HG02588 (cell line): ENCODE measurements around the gene CDKAL1.

ENCODE experiments used
- ATAC-seq: cut with Tn5 transposase; IDR thresholded peaks from one replicate; pipeline ENCODE4 v1.9.1; 2021; ENCODE audit warnings: mild to moderate bottlenecking, moderate library complexity; ENCODE audit not compliant: unreplicated experiment

CDKAL1 gene

GRCh38 chr6:20998748-20999448, 464.6 kb downstream of the CDKAL1 start:
- ATAC-seq, result no peak

- ATAC-seq, result no peak
Measured at GRCh38 chr6:21000331-21000801, 466.1 kb downstream of the CDKAL1 start.

GRCh38 chr6:21001736-21002135, 467.5 kb downstream of the CDKAL1 start:
- no peak for ATAC-seq

- ATAC-seq, result peak; percentile 74
Measured at GRCh38 chr6:21003780-21004541, 469.7 kb downstream of the CDKAL1 start.

GRCh38 chr6:21005816-21006570, 471.7 kb downstream of the CDKAL1 start:
- ATAC-seq, result no peak

GRCh38 chr6:21019614-21020013, 485.4 kb downstream of the CDKAL1 start:
- ATAC-seq, result no peak

GRCh38 chr6:21022343-21023107, 488.3 kb downstream of the CDKAL1 start:
- peak; percentile 94 for ATAC-seq

- ATAC-seq, result no peak
Measured at GRCh38 chr6:21023210-21023609, 489.0 kb downstream of the CDKAL1 start.

- no peak for ATAC-seq
Measured at GRCh38 chr6:21024616-21025015, 490.4 kb downstream of the CDKAL1 start.

GRCh38 chr6:21026576-21027273, 492.5 kb downstream of the CDKAL1 start:
- no peak for ATAC-seq

- no peak for ATAC-seq
Measured at GRCh38 chr6:21027507-21027906, 493.2 kb downstream of the CDKAL1 start.

- ATAC-seq, result no peak
Measured at GRCh38 chr6:21031182-21031581, 496.9 kb downstream of the CDKAL1 start.

- ATAC-seq, result no peak
Measured at GRCh38 chr6:21033084-21033483, 498.8 kb downstream of the CDKAL1 start.

- ATAC-seq, result no peak
Measured at GRCh38 chr6:21033575-21034026, 499.3 kb downstream of the CDKAL1 start.

- no peak for ATAC-seq
Measured at GRCh38 chr6:21034345-21034744, 500.1 kb downstream of the CDKAL1 start.

- ATAC-seq, result no peak
Measured at GRCh38 chr6:21037453-21037852, 503.2 kb downstream of the CDKAL1 start.

GRCh38 chr6:21039926-21040325, 505.7 kb downstream of the CDKAL1 start:
- no peak for ATAC-seq

GRCh38 chr6:21045135-21045700, 511.0 kb downstream of the CDKAL1 start:
- no peak for ATAC-seq

- no peak for ATAC-seq
Measured at GRCh38 chr6:21046276-21046675, 512.0 kb downstream of the CDKAL1 start.

GRCh38 chr6:21048047-21048446, 513.8 kb downstream of the CDKAL1 start:
- ATAC-seq, result no peak
